HK-2 (cell line): ENCODE results near the gene ACP4.
A peak's percentile ranks its signal among the peaks of the same experiment; 100 is the strongest.
"Not testable (repeated sequence)": the region's sequence is repeated elsewhere in the genome, so short reads cannot be mapped to it uniquely, and the experiment has no call there.

Experiments
- DNase-seq: peaks from one replicate; pipeline ENCODE4 v3.0.0-alpha.2; 2018; ENCODE audit not compliant: unreplicated experiment

ACP4 gene

DNA sequence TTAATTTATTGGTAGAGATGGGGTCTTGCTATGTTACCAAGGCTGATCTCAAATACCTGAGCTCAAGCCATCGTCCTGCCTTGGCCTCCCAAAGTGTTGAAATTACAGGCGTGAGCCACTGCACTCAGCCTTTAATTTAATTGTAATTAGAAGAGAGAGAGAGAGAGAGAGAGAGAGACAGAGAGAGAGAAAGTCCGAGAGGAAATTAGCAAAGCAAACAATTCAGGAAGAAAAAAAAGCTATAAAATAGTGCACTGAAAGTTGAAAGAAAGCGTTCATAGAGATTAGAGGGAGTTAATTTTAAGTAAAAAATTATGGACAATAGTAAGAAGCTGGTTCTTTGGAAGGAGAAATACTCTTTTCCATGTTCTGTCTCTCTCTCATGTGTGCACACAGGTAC lies 13.0 kb upstream of the ACP4 start:
- no peak for DNase-seq

DNA sequence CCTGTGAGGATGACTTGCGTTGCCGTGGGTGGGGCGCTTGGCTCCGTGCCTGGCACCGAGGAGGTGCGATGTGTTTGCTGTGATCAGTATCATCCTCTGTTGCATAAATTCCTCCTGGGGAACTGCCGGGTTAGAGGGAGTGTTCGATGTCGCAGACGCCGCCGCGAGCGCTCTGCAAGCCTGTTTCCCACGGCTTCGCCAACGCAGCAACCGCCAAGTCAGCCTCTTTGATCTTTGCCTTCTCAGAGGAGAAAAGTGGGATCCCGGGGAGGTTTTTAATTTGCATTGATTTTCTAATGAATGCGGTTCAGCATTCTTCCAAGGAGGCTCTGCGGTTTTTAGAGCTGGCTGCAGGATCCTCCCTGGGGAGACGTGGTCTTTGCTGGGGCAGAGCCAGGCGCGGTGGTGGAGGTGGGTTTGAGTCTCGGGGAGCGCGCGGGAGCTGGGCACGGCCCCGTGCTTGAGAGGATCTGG lies 12.3 kb upstream of the ACP4 start:
- no peak for DNase-seq

DNA sequence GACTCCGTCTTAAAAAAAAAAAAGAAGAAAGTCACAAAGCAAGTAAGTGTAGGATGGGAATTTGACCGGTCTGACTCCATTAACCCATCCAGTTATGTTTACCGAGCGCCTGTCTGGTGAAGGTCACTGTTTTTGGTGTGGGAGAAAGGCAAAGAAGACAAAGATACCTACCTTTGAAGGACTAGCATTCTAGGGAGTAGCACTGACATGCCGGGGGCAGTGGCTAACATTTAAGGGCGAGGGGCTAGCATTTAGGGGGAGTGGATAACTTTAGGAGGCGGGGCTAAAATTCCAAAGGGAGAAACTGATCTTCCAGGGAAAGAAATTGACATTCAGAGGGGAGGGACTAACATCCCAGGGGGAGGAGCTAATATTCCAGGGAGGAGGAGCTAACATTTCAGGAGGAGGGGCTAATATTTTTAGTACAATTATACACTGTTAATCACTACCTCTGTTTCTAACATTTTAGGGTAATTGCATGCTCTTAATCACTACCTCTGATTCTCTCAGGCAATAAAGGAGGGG lies 11.2 kb upstream of the ACP4 start:
- no peak for DNase-seq

DNA sequence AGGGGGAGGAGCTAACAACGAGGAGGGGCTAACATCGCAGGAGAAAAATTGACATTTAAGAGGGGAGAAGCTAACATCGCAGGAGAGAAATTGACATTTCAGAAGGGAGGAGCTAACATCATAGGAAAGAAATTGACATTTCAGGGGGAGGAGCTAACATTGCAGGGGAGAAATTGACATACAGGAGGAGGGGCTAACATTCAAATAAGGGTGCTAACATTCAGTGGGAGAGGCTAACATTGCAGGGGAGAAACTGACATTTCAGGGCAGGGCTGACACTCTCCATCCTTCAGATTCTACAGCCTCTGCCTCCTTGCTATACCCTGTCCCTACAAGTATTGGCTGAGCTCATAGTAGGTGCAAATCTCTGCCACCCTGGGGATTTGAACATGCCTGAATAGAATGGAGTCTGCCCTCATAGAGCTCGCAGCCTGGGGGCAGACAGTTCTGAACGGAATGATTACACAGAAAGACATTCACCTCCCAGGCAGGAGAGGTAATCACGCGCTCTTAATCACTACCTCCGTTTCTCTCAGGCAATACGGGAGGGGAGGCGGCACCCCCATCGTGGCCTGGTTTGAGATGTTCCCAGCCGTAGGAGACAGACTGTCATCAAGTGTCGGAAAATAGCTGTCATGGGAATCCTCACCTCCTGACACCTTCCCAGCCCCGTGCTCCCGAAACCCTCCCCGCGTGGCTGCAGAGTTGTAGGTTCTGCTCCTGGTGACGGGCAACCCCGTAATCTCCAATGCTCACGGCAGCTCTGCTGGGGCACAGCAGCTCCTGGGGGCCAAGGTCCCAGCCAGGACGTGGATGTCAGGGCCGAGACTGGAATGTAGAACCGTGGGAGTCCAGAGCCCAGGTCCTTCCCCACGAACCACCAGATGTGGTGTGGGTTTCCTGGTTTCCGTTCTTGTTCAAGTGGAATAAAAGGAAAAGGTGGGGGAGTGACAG lies 10.4 kb upstream of the ACP4 start:
- no peak for DNase-seq

DNA sequence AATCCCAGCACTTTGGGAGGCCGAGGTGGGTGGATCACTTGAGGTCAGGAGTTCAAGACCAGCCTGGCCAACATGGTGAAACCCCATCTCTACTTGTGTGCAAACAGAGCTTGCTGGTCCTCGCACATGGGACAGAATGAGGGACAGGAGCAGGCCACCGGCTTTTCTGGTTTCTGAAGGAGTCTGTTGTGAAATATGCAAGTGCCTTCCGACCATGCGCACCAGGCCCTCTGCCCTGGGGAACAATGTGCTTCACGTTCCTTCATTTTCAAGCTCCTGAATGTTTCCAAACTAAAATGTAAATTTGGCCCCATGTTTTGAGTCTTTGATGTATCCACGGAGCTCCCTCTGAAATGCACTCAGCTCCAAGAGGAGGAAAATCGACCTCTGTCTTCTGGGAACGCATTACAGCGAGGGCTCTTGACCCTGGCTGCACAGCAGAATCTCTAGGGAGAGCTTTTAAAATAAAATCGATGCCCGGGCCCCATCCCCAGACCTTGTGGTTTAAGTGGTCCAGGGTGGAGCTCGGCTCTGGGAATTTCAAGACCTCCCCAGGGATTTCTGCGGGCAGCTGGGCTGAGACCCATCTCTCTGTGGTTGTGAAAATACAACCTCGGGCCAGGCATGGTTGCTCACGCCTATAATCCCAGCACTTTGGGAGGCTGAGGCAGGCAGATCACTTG lies 9.3 kb upstream of the ACP4 start:
- DNase-seq = no peak

DNA sequence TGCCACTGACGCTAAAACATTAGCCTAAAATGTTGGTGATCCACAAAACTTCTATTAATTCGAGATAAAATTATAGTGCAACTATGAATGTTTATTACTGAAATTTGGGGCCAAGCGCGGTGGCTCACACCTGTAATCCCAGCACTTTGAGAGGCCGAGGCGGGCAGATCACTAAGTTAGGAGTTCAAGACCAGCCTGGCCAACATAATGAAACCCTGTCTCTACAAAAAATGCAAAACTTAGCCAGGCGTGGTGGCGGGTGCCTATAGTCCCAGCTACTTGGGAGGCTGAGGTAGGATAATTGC lies 6.4 kb upstream of the ACP4 start:
- DNase-seq = not testable (repeated sequence)

DNA sequence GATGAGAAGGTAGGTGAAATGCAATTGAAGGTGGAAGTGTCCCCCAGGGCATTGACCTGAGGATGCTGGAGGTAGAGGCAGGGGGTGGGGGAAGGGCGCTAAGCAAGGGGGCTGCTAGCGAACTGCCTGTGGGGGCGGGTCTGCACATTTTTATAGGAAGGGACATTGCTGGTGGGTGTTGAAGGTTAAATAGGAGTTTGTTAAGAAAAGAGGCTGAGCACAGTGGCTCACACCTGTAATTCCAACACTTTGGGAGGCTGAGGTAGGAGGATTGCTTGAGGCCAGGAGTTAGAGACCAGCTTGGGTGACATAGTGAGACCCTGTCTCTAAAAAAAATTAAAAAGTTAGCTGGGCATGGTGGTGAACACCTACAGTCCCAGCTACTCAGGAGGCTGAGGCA lies 5.5 kb upstream of the ACP4 start:
- no peak for DNase-seq

DNA sequence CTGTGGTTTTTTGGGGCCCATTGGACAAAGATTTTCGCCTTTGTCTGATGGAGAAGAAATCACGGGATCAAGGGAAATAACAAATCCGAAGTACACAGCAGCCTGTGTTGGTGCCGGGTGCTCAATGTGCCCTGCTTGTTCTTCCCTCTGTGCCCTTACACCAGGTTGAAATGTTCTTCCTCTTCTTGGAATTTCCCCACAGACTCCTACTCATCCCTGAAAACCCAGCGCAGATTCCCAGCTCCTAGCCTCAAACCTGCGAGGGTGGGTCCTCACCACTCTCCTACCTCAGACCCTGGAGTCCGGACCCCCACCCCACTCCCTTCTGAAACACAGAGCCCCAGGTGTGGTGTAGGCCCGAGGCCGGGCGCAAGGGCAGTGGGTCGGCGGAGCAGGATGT lies 4.9 kb upstream of the ACP4 start:
- DNase-seq = no peak

DNA sequence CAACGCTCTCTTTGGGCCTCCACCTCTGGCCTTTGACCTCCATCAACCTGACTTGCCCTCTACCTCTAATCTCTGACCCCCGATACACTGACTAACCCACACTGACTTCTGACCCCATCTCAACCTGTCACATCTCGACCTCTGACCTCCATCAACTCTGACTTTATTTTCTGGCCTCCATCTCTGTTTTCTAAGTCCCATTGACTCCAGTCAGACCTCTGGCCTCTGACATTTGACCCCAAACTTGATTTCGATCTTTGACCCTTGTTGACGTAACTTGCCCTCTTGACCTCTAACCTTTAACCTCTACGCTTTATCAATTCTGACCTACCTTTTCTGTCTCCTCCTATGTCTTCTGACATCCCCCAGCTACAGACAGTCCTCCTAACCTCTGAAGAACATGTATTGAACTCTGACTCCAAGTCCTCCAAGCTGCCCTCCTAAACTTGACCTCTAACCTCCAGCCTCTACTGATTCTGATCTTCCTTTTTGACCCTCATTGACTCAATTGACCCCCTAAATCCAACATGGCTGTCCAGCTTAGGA lies 780 bp downstream of the ACP4 start:
- DNase-seq = no peak

DNA sequence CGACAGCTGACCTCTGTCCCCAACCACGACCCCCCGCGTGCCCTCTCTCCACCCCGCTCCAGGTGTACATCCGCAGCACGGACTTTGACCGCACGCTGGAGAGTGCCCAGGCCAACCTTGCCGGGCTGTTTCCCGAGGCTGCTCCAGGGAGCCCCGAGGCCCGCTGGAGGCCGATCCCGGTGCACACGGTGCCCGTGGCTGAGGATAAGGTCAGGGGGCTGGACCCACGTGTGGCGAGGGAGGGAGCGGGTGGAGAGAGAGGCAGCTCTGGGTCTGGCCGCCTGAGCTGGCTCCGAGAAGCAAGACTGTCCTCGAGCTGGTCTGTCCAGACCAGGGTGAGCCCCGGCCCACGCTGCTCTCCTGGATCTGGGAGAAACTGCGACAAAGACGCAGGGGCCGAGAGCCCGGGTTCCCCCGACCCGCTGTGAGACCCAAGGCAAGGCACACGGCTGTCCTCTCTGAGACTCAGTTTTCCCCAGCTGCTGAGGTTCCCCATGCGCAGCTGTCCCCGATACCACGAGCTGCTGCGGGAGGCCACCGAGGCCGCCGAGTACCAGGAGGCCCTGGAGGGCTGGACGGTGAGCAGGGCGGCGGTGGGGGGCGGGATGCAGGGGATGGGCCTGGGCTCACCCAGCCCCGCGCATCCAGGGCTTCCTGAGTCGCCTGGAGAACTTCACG lies 1.5 kb downstream of the ACP4 start:
- no peak for DNase-seq

DNA sequence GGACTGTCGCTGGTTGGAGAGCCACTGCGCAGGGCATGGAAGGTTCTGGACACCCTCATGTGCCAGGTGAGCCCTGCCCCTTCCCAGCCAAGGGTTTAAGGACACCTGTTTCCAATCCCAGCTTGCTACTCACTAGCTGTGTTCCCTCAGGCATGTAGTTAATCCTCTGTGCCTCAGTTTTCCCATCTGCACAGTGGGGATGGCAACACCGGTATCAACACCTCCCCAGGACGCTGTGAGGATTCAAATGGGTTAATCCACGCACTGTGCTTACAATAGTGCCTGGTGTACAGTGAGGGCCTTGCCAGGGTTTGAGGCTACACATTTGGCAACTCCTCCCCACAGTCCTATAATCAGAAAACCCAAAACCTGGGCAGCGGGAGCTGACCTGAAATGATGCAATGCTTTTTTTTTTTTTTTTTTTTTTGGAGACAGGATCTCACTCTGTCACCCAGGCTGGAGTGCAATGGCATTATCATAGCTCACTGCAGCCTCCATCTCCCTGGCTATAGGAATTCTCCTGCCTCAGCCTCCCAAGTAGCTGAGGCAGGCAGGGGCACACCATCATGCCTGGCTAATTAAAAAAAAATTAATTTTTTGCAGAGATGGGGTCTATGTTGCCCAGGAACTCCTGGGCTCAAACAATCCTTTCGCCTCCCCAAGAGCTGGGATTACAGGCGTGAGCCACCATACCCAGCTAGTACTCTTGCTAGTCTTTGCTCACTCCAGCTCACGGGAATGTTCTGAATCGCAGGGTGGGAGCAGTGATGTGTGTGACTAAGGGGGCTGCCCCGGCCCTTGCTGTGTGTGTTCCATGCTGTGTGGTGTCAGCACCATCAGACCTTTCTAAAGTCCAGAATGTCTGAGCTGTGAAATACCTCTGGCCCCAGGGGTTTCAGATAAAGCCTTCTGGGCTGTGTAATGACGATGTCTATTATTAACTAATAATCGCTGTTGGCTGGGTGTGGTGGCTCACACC lies 2.3 kb downstream of the ACP4 start:
- no peak for DNase-seq

DNA sequence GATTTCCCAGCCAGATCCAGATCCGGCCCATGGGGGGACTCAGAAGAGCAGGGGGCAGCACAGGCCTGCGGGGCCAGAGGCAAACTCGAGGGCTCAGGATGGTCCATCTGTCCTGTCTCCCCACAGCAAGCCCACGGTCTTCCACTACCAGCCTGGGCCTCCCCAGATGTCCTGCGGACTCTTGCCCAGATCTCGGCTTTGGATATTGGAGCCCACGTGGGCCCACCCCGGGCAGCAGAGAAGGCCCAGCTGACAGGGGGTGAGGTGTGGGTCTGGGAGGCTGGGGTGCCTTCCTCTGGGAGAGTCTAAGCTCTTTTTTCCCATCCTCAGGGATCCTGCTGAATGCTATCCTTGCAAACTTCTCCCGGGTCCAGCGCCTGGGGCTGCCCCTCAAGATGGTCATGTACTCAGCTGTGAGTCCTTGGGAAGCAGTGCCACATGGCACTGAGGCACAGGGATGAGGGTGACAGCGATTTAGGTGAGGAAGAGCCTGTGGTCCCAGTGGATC lies 3.4 kb downstream of the ACP4 start:
- no peak for DNase-seq

DNA sequence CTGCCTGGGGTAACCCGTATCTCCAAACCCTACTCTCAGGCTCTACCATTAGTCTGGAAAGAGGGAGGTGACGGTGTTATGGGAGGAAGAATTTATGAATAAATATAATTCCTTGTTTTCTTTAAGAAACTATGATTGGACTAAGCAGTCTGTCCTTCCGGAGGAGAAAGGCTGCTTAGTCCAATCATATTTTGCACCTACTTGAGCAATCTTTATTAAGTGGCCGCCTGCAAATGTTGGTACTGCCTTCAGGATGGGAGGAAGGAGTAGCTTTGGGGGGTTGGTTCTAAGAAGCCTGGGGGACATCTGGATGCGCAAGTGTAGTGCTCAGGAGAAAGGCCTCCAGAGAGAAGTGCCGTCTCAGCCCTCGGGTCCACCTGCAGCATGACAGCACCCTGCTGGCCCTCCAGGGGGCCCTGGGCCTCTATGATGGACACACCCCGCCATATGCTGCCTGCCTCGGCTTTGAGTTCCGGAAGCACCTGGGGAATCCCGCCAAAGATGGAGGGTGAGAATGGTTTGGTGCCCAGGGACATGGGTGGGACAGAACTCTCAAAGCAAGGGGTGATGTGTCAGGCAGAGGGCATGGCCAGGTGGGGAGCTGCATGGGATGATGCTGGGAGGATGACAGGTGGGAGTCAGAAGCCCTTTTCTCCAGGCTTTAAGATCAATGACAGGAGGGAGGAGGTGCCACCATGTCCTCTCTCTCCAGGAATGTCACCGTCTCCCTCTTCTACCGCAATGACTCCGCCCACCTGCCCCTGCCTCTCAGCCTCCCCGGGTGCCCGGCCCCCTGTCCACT lies 4.1 kb downstream of the ACP4 start:
- DNase-seq = peak; percentile 59

DNA sequence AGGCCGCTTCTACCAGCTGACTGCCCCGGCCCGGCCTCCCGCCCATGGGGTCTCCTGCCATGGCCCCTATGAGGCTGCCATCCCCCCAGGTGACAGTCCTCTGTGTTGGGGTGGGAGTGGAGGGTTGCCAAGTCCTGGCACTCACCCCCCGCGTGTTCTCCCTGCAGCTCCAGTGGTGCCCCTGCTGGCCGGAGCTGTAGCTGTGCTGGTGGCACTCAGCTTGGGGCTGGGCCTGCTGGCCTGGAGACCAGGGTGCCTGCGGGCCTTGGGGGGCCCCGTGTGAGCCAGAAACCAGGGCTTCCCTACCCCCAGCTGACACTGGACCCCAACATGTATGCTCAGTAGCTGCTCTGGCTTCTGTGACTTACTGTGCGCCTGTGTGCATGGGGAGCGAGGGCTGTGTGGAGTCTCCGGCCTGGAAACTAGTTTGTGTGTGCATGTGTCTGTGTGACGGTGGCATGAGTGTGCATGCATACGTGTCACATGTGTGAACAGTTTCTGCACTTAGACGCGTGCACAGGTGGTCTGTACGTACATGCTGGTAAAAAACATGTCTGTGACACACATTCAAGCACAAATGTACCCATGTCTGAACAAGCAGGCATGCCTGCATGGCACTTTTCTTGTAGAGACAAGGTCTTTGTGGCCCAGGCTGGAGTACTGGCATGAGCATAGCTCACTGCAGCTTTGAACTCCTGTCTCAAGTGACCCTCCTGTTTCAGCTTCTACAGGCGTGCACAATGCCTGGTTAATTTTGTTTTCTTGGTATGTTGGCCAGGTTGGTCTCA lies 4.9 kb downstream of the ACP4 start:
- no peak for DNase-seq

DNA sequence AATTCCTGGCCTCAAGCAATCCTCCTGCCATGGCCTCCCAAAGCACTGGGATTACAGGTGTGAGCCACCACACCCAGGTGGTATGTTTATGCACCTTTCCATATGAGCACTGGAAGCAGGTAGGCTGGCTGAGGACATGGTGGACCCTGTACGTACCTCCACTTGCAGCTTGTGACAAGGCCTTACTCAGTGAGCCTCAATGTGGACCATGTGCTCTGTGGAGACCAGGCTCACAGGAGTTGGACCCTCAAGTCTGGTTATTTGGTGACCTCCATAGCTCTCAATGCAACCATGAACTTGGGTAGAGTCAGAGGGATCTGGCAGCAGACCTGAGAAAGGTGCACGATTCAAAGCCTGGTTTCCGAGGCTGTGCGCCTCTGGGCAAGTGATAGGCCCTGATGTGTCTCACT lies 5.5 kb downstream of the ACP4 start:
- DNase-seq = no peak

DNA sequence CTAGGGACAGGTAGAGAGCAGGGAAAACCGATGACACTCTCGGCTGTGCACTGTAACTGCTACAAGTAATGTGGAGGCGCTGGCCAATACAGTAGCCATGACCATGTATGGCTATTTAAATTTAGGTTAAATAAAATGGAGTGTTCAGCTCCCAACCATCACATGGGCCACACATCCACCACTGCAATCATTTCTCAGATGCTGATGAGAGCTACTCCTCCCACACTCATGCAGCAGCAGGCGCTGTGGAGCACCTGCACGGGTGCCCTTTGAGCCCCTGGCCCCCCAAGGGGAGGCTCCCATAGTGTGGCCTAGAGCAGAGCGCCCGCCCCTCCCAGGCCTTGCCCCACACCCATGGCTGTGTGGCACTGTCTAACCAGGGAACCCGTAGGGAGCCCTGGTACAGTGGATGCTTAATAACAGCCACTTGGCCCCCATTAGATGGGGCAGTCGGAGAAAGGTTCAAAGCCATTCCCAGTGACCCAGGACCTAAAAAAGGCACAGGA lies 6.0 kb downstream of the ACP4 start:
- DNase-seq = no peak

DNA sequence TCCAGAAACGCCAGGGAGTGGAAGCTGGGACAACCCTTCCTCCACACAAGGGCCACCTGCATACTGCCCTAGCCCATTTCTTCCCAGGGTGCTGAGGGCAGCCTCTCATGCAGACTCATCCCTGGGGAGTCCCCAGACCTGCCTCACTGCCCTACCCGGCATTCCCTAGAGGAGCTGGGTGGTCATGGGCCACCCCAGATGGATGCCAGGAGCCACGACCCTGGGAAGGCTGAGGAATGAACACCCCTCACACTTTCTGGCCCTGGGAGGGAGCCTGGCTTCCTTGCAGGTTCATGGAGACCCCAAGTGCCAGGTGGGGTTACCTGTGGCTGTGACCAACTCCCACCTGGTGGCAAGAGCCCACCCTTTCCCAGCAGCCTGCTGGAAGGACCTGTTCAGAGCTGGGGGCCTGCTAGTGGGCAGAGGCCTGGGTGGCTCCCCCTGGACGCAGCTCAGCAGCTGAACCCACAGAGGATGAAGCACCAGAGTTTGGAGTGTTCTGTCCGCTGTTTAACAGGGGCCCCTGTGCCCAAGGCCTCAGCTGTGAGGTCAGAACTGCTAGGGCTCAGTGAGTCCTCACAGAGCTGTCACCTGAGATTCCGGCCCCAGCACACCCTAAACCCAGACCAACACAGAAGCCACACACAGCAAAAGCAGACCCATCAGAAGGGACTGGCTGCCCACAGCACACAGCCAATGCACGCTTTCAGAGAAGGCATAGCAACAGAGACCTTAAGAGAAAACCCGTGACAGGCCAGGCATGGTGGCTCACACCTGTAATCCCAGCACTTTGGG lies 6.6 kb downstream of the ACP4 start:
- no peak for DNase-seq

DNA sequence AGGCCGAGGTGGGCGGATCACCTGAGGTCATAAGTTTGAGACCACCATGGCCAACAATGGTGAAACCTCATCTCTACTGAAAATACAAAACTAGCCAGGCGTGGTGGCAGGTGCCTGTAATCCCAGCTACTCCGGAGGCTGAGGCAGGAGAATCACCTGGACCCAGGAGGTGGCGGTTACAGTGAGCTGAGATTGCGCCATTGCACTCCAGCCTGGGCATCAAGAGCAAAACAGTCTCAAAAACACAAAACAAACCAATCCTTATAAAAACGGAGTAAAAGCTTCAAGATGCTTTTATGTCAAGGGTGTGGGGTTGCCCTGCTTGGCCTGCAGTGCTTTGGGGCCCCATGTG lies 7.2 kb downstream of the ACP4 start:
- DNase-seq = no peak
